ENCODE data around the gene TMC6.
"Not testable (repeated sequence)": the region's sequence is repeated elsewhere in the genome, so short reads cannot be mapped to it uniquely, and the experiment has no call there.

The TMC6 gene, protein sequence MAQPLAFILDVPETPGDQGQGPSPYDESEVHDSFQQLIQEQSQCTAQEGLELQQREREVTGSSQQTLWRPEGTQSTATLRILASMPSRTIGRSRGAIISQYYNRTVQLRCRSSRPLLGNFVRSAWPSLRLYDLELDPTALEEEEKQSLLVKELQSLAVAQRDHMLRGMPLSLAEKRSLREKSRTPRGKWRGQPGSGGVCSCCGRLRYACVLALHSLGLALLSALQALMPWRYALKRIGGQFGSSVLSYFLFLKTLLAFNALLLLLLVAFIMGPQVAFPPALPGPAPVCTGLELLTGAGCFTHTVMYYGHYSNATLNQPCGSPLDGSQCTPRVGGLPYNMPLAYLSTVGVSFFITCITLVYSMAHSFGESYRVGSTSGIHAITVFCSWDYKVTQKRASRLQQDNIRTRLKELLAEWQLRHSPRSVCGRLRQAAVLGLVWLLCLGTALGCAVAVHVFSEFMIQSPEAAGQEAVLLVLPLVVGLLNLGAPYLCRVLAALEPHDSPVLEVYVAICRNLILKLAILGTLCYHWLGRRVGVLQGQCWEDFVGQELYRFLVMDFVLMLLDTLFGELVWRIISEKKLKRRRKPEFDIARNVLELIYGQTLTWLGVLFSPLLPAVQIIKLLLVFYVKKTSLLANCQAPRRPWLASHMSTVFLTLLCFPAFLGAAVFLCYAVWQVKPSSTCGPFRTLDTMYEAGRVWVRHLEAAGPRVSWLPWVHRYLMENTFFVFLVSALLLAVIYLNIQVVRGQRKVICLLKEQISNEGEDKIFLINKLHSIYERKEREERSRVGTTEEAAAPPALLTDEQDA

DNA sequence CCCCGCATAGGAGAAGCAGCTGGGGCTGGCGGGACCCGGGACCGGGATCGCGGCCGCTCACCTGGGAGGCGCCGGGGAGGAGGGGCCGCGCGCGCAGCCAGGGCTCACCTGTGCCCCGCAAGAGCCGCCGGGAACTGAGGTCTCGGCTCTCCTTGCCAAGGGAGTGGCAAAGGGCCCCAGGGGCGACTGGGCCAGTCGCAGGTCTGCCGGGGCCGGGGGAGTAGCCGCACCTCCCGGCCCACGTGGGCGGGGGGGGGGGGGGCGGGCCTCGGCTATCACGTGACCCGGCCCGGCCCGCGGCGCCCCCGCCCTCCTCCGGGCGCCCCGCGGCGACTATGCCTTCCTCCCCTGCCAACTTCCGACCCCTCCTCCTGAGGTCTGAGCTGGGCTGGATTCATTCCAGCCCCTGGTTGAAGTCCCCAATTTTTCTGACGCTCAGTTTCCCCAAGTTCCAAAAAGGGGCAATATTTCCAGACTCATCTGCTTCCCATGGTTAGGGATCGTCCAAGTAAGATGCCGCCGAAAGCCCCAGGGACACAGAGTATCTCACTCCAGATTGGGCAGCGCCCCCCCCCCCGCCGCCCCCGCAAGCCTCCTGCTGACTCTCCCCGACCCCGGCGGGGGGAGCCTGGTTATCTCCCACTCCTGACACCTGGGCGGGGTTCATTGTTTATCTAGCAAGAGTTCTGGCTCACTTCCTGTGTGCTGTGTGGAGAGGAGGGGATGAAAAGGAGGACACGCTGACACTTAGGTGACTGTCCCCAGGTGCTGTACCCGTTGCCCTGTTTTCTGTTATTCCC lies at the start of gene TMC6:
TMC6 (minus strand) TSS at position 205 of the 800 bp plus-strand sequence. CDS start 1,923 bp downstream, outside the sequence.
- DNase-seq = peak; percentile 77 to 92 (median 81)

DNA sequence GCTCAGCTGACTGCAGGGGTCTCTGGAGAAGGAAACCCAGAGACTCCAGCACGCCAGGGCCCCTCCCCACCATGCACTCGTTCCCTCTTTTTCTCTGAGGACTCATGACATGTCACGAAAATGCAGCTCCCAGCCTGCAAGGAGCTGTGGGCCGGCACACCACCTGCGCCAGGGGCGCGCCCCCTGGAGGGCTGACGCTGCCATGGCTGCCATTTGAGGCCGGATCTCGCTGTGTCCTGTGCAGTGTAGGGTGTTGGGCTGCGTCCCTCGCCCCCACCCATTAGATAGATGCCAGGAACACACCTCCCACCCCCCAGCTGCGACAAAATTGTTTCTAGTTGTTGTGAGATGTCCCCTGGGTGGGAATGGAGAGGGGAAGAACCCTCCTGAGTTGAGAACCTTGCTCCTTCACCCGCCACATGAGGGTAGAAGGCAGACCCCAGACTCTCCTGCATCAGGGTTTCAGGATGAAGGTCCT lies 48.0 kb upstream of the TMC6 start:
- peak; percentile 46 to 82 (median 68) for DNase-seq

DNA sequence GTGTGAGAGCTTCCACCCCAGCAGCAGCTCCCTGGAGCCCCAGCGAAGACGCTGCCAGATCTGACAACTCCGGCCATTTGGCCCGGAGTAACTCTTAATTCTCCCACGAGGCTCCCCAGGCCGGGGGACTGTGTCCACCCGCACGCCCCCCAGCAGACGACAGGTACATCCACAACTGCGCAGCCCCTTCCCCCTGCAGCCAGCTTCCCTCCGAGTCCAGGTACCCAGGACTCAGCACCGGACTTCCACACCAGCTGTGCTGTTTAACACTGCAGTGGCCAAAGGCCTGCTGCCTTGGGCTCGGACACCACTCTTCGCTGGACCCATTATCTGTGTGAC lies 47.1 kb upstream of the TMC6 start:
- no peak for DNase-seq

DNA sequence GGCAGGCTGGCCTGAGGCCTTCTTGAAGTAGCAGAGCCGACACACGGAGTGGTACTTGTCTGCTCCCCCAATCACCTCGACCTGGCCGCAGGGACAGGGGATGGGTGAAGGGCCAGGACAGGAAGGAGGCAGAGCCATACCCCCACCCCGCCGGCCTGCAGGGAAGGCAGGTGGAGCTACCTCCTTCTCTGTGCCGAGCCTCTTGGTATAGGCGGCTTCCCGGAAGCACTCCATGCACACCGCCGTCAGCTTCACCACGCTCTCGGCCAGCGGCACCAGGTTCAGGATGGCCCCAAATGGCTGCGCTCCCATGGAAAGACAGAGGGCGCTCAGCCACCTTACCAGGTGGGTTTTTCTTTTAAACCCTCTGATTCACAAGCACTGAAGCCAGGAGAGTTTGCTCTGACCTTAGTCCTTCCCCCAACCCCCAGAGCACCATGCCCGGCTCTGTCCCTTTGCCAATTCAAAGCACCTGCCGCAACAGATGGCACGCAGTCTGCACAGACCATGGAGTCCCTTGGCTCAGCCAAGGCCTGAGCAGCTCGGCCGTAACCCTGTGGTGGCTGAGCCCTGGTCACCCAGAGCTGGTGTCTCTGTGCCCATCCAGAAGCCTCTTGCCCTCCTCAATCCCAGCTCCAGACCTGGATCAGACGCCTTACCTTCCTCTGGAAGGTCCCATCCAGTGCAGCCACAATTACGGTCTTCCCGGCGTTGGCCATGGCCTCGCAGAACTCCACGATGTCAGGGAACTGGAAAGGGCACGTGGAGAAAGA lies 46.5 kb upstream of the TMC6 start:
- DNase-seq = no peak

DNA sequence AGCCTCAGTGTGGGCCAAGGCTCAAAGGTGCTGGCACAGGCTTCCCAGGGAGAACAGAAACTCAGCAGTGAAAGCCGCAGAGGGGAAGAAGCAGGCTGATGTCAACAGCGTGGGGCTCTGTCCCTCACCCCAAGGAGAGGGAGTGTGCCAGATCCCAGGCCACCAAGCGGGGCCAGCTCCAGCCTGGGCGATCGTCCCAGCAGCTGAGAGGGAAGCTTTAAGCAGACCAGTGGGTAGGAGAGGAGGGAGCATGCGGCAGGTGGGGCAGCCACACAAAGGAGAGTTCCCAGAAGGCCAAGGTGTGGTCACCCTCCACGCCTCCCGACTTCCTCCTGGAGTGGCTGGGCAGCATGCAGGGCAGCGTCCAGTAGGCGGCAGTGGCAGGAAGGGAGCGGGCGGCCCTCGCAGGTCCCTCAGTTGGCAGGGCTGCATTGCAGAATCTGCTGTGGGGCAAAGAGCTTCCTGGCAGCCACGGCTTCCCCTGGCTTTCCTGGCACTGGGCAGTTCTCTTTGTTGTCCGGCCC lies 45.9 kb upstream of the TMC6 start:
- DNase-seq = no peak

DNA sequence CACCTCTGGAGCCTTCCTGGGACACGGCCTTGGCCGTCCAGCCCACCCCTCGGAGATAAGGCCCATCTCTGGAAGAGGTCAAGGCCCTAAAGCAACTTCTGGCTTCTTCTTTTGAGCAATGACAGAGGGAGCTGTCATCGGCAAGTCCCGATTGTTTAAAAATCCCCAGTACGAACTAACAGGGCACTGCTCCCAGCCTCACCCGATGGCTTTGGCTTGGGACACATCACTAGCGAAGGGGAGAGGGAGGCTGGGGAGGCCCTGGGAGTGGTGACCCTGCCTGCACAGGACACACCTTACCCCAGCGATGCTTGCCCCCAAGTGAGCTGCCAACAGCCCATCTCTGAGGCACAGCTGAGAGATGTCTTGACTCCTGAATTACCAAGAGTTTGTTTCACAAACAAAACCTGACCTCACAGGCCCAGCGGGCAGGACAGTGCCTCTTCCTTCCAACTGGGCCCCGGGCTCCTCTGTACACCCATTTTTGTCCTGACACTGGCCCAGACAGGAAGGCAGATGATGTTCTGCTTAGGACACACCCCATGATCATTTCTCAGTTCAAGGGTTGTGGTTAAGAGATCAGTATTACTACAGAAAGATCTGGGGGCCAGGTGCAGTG lies 44.7 kb upstream of the TMC6 start:
- DNase-seq = peak in 2 of 6 experiments; percentile 27 to 49

DNA sequence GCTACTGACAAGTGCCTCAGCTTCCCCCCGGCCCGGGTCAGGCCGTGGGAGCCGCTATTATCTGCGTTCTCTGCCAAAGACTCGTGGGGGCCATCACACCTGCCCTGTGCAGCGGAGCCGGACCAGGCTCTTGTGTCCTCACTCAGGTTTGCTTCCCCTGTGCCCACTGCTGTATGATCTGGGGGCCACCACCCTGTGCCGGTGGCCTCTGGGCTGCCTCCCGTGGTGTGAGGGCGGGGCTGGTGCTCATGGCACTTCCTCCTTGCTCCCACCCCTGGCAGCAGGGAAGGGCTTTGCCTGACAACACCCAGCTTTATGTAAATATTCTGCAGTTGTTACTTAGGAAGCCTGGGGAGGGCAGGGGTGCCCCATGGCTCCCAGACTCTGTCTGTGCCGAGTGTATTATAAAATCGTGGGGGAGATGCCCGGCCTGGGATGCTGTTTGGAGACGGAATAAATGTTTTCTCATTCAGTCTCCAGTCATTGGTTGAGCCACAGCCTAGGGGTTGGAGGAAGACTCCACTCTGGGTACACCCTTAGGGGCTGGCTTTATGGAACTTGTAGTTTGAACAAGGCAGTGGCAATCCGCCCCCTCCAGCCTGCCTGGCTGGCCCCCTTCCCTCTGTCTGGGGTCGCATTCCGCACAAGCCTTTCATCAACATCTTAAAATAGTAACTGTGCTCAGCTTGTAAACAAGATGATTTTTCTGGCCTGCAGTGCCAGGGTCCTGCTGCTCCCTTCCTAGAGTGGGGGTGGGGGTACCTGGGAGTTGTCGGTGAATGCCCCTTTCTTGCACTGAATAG lies 43.9 kb upstream of the TMC6 start:
- no peak for DNase-seq

DNA sequence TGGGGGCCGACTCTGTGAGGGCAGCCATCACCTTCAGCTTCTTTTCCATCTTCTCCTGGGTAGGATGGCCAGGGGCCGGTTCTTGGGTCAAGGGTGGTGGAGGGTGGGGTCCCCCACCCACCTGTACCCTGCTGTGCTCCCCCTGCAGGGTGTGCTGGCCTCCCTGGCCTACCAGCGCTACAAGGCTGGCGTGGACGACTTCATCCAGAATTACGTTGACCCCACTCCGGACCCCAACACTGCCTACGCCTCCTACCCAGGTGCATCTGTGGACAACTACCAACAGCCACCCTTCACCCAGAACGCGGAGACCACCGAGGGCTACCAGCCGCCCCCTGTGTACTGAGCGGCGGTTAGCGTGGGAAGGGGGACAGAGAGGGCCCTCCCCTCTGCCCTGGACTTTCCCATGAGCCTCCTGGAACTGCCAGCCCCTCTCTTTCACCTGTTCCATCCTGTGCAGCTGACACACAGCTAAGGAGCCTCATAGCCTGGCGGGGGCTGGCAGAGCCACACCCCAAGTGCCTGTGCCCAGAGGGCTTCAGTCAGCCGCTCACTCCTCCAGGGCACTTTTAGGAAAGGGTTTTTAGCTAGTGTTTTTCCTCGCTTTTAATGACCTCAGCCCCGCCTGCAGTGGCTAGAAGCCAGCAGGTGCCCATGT lies 43.2 kb upstream of the TMC6 start:
- DNase-seq = not testable (repeated sequence)

DNA sequence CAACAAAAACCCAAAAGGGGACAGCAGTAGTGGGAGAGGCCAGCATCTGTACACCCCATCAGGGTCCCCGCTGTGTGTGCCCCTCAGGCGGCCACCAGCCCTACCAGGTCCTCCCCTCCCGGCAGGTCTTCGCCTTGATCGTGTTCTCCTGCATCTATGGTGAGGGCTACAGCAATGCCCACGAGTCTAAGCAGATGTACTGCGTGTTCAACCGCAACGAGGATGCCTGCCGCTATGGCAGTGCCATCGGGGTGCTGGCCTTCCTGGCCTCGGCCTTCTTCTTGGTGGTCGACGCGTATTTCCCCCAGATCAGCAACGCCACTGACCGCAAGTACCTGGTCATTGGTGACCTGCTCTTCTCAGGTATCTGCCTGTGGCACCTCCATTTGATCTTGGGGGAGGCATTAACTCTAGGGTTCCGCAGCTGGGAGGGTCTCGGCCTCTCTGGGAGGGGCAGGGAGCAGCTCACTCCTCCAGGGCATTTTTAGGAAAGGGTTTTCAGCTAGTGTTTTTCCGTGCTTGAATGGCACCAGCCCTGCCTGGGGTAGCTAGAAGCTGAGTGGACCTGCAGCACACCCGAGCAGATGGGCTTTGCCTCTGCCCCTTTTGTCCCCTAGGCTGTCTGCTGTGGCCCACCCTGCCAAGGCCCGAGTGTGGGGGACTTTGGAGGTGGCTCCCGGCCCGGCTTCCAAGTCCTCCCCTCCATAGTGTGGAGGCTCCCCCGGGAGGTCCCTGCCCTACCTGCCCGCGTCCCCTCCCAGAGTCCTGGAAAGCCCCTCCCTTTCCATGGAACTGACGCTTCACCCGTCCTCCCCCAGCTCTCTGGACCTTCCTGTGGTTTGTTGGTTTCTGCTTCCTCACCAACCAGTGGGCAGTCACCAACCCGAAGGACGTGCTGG lies 42.4 kb upstream of the TMC6 start:
- DNase-seq = no peak

DNA sequence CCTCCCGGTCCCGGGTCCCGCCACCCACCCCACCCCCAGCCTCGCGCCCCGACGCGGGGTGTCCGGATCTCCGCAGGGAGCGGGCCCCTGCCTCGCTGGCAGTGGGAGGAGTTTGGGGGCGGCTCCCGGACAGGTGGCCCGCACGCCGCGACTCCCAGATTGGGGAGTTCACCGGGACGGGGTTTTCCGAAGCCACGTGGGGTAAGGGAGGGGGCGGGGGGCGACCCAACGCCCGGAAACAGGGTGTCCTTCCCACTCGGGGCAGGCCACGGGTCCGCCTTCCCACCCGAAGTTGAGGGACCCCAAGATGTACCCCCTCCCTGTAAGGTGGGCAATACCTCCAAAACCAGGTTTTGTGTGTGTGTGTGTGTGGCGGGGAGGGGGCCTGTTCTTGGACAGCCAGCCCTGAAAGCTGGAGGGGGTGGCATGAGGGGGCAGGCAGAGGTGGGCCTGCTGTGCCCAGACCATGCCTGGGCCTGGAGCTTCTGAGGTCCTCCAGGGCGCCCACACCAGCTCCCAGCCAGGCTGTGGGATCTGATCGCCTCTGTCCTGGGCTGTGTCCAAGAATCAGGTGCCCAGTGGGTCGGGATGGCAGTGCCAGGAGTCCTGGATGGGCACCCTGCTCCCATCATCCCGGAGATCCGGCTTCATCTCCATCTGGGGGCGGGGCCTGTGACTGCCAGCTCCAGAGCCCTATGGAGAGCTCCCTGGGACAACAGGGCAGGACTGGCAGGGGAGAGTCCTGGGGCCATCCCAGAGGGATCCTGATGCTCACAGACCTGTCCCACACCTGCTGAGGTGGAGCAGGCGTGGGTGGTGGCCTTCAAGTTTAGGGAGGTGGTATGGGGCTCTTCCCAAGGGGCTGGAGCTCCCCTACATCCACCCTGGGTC lies 40.6 kb upstream of the TMC6 start:
- peak in 3 of 6 experiments; percentile 46 to 65 (median 59) for DNase-seq

DNA sequence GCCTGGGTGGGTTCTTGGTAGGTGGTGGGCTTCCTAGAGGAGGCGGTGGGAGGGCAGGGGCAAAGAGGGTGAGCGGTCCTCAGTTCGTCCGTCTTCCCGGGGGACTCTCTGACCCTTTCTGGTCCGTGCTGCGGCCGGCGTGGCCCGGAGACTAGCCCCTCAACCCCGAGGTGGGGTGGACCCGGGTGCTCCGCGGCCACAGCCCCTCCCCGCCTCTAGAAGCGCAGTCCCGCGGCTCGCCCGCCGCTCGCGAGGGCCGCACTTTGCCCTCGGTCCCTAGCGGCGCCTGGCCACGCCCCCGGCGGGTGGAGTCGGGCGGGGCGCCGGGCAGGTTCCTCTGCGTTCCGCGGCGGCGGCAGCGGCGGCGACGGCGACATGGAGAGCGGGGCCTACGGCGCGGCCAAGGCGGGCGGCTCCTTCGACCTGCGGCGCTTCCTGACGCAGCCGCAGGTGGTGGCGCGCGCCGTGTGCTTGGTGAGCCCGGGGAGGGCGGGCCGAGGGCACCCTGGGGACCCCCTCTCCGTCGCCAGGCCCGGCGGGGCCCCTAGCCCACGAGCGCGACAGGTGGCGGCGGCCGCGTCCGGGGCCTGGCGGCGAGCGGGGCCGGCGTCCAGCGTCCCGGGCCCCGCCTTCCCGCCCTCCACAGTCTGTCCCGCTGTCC lies 39.8 kb upstream of the TMC6 start, which contains the start of gene SYNGR2:
SYNGR2 (plus strand) TSS at position 340 of the 661 bp plus-strand sequence; CDS start at position 376, 36 bp downstream.
- DNase-seq = peak; percentile 69 to 87 (median 77)

DNA sequence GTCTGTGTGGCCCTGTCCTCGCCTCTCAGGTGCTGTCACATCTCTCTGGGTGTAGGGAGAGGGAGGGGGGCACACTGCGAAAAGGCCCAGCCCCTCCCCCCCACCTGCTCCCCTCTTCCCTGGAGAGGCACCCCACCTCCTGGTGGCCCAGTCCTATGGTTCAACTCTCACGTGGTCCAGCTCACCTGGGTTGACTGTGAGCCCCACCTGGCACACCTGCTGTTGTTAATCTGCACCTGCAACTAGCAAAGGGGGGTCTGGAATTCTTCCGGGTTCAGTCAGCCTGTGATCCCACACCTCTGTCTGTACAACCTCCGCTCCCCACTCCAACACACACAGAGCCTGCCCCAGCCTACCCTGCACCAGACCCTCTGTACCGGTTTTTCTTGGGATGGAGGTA lies 37.9 kb upstream of the TMC6 start:
- no peak for DNase-seq

DNA sequence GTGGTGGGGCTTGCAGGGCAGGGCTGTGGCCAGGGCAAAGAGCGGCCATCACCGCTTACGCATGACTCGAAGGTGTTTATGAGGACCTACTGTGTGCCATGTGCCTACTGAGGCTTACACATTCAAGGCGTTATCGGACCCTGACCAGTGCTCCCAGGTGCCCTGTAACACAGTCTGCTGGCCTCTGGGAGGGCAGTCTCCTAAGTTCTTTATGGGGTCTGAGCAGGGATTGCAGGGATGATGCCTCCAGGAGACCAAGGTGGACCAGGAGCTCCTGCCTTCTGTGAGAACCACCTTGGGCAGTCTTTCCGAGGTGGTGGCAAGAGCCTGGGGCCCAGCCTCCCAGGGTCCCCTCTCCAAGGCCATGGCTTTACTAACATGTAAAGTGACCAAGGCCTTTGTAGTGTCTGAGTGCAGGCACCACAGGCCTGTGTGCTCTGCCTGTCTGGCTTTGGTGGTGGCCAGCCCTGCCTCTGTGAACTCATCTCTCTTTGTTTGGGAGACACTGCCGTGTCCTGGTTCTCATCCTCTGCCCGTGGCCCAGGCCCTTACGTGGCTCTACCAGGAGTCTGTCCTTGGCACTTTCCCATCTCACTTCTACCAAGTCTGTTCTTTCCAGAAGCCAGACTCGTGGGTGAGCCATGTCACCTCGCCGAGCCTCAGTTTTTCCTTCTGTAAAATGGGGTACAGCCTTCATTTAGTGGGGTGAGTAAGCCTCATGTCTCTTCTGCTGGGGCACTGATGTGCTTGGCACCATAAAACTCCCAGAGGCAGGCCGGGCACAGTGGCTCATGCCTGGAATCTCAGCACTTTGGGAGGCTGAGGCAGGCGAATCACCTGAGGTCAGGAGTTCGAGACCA lies 36.4 kb upstream of the TMC6 start:
- DNase-seq = no peak

DNA sequence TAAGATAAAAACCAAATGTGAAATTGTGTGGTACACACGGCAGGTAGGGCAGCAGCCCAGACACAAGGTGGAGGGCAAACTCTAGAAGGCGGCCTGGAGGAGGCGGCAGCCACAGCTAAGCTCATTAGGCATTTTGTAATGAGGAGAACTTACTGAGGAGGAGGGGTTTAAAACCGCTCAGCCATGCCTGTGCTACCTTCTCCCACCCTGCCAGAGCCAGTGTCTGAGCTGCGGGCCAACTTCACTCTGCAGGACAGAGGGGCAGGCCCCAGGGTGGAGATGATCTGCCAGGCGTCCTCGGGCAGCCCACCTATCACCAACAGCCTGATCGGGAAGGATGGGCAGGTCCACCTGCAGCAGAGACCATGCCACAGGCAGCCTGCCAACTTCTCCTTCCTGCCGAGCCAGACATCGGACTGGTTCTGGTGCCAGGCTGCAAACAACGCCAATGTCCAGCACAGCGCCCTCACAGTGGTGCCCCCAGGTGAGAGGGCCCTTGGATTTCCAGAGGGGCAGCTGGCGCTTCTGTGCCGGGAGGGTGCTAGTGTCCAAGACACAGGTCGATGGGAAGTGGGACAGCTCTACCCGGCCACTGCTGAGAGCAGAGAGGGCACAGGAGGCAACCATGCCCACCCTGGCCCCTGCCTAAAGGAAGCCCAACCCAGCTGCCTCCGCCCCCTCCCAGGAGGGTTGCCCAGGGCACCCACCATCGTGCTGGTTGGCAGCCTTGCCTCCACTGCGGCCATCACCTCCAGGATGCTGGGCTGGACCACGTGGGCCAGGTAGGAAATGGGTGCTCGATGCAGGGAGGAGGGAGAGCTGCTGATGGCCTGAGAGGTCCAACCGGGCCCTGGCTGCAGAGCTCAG lies 35.6 kb upstream of the TMC6 start:
- DNase-seq = no peak

DNA sequence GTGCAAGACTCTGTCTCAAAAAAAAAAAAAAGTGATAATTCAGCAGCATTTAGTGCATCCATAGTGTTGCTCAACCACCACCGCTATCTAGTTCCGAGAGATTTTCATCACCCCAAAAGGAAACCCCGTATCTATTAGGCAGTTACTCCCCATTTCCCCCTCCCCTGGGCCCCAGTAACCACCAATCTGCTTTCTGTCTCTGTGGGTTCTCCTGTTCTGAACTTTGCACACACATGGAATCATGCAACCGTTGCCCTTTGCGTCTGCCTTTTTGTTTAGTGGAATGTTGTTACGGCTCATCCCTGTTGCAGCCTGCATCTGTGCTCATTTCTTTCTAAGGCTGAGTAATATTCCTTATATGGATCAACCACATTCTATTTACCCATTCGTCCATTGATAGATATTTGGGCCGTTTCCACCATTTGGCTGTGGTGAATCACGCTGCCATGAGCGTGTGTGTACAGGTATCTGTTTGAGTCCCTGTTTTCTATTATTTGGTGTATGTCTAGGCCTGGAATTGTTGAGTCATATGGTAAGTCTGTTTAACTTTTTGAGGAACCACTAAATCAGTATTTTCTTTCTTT lies 31.1 kb upstream of the TMC6 start:
- no peak for DNase-seq

Measured in stimulated activated naive CD4-positive, alpha-beta T cell (primary cell).